Stimulated activated CD8-positive, alpha-beta memory T cell treated with anti-CD3 and anti-CD28 coated beads, Interleukin-12 subunit alpha, Interleukin-12 subunit beta, amount 100 ng/mL, for 24 hours (primary cell): ENCODE data around the gene TRAF3IP1.

Source experiments
- DNase-seq: peaks from one replicate; pipeline ENCODE4 v3.0.0-alpha.2; 2020; ENCODE audit errors: extremely low read depth

Gene TRAF3IP1

GRCh38 chr2:238287737-238288649, 32.3 kb upstream of the TRAF3IP1 start, which contains the start of gene PER2:
TSS of gene PER2 (minus strand) at chr2:238288610. CDS start at chr2:238277936, 10,674 bp downstream.
- DNase-seq: no peak

- DNase-seq: peak; percentile 88
Observed at GRCh38 chr2:238288650-238289573, 31.4 kb upstream of the TRAF3IP1 start.

- no peak for DNase-seq
Observed at GRCh38 chr2:238289574-238289973, 30.7 kb upstream of the TRAF3IP1 start.

- DNase-seq: no peak
Observed at GRCh38 chr2:238290091-238290509, 30.2 kb upstream of the TRAF3IP1 start.

GRCh38 chr2:238290715-238291549, 29.4 kb upstream of the TRAF3IP1 start:
- no peak for DNase-seq

- no peak for DNase-seq
Observed at GRCh38 chr2:238291550-238292281, 28.6 kb upstream of the TRAF3IP1 start.

- no peak for DNase-seq
Observed at GRCh38 chr2:238294046-238294392, 26.3 kb upstream of the TRAF3IP1 start.

GRCh38 chr2:238294393-238295143, 25.8 kb upstream of the TRAF3IP1 start:
- DNase-seq: no peak

GRCh38 chr2:238295144-238296112, 24.9 kb upstream of the TRAF3IP1 start:
- DNase-seq: no peak

- no peak for DNase-seq
Observed at GRCh38 chr2:238296638-238297457, 23.5 kb upstream of the TRAF3IP1 start.

- DNase-seq: no peak
Observed at GRCh38 chr2:238299803-238300202, 20.5 kb upstream of the TRAF3IP1 start.

GRCh38 chr2:238302087-238302486, 18.2 kb upstream of the TRAF3IP1 start:
- no peak for DNase-seq

GRCh38 chr2:238302751-238303150, 17.6 kb upstream of the TRAF3IP1 start:
- DNase-seq: no peak

- no peak for DNase-seq
Observed at GRCh38 chr2:238304116-238304515, 16.2 kb upstream of the TRAF3IP1 start.

- no peak for DNase-seq
Observed at GRCh38 chr2:238305092-238305862, 15.0 kb upstream of the TRAF3IP1 start.

- no peak for DNase-seq
Observed at GRCh38 chr2:238305965-238306671, 14.2 kb upstream of the TRAF3IP1 start.

- DNase-seq: no peak
Observed at GRCh38 chr2:238306672-238306998, 13.7 kb upstream of the TRAF3IP1 start.
